GM19193 (cell line): ENCODE data around the gene TRANK1.

Source experiments
- POLR2A ChIP-seq: IDR thresholded peaks from 4 replicates; pipeline ENCODE4 v1.6.1; 2011; ENCODE audit not compliant: insufficient read depth, insufficient read length; ENCODE audit errors: extremely low read depth

The TRANK1 gene

DNA sequence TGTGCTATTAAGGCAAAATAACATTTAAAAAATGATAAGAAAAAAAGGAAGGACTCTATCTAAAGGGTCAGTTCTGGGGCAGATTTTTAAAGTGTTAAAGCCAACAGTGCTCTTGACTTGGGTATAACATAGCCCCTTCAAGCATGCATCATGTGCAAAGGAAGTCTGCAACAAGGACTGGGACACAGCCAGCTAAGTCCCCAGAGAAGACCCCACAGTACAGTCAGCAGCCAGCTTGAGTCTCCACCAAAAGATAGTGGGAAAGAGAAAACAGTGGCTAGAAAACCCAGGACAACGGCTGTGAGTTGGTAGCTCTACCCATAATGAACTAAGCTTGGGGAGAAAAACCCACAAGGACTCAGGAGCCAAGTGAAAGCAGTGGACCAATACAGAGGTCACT, 94.1 kb downstream of the TRANK1 start:
- no peak for TF ChIP-seq POLR2A

- no peak for TF ChIP-seq POLR2A
These were observed 98.4 kb downstream of the TRANK1 start for GRCh38 chr3:36846406-36846805.

DNA sequence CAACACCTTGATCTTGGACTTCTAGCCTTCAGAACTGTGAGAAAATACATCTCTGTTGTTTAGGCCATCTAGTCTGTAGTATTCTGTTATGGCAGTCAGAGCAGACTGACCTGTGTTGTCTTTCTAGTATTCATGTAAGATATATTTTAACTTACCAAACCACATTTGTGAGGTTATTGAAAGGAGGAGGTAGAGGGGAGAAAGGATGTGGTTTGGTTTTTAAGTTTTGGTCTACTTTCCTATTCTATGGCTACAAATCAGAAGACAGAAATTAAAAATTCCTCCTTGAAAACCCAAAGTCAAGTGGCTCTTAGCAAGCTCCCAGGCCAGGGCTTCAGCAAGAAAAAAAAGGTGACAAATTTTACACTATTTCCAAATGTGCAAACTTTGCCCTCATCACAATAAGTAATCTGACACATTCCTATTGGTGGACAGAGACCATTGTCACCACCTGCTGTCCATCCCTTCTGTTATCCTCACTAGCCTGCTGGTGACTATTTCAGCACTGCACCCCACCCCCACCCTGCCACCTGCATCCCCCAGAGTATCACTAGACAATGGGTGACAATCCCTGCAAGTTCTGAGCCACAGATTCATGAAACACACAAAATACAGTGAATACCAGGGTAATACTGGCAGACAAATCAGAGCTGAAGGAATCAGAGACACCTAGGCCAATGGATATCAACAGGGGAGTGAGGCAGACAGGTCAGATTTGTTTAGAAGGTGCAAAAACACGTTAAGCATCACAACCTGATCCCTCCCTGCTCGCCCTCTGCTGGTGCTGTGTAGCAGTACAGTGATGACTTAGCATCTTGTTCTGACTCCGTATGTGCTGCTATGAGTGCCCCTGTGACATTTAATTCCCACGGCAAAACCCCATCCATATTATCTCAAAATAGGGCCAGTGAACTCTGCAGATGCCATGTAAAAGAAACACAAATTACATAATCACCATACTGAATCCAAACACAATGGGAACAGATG, 101.5 kb downstream of the TRANK1 start:
- TF ChIP-seq POLR2A = no peak

- no peak for TF ChIP-seq POLR2A
These were observed 102.6 kb downstream of the TRANK1 start for GRCh38 chr3:36842275-36842674.

- TF ChIP-seq POLR2A = no peak
These were observed 104.4 kb downstream of the TRANK1 start for GRCh38 chr3:36840453-36840921.

GRCh38 chr3:36837089-36837488, 107.8 kb downstream of the TRANK1 start:
- TF ChIP-seq POLR2A = no peak

DNA sequence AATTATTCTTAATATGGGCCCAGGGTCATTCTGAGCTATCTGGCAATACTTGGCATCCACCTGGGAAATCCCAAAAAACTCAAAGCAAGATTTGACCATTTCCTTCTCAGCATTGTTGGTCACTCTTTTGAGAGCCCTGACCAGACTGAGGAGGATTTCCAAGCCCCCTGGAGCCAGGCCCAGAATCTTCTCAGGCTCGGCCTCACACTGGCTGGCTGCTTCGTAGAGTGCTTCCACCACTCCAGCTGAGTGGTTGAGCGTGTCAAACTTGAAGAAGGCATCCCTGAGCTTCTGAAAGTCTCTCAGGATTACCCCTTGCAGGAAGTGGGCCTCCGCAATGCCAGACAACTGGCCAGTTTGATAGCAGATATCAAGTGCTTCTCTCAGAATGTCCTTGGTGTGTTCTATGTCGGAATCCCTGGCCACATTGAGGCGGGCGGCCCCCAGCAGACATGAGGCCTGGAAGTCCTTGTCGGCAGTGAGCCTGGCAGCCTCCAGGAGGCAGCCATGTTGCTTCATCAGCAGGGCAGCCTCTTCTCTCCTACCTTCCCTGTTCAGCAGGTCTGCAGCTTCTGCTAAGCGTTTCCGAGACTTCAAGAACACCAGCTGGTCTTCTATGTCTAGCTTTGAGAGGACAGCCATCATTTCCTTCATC, 111.6 kb downstream of the TRANK1 start:
- TF ChIP-seq POLR2A = no peak

DNA sequence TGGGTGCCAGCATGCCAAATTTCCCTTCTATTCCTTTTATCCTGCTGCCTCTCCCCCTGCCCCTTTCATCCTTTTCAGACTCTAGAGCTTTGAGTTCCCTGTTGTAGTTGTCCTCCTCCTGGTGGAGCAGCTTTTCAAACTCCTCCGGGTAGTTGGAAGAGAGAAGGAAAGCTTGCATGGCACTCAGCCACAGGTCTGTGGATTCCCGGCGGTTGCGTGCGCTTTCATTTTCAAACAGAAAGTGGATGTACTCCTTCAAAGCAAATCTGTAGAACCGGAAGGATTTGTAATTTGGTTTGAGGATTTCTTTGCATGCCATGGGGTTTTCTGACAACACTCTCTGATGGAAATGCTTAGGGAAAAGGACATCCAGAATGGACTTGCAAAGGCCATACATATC, 112.4 kb downstream of the TRANK1 start:
- no peak for TF ChIP-seq POLR2A

DNA sequence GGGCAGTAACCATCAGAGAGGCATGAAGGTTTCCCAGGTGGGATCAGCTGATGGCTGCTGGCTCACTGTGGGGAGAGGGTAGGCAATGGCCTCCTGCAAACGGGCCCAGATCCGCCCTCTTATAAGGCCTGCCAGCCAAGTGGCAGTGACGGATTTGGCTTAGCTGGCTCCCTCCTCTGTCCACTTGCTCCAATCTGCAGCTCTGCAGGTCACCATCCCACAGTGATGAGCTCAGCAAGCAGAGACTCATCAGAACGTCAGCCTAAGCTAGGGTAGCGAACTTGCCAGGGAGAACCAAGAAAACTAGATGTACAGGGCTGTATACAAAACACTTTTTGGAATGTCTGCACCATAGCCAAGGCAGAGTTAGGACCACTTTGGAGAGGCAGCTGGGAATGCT, 117.7 kb downstream of the TRANK1 start:
- TF ChIP-seq POLR2A = no peak

- no peak for TF ChIP-seq POLR2A
These were observed 118.6 kb downstream of the TRANK1 start for GRCh38 chr3:36826240-36826639.

DNA sequence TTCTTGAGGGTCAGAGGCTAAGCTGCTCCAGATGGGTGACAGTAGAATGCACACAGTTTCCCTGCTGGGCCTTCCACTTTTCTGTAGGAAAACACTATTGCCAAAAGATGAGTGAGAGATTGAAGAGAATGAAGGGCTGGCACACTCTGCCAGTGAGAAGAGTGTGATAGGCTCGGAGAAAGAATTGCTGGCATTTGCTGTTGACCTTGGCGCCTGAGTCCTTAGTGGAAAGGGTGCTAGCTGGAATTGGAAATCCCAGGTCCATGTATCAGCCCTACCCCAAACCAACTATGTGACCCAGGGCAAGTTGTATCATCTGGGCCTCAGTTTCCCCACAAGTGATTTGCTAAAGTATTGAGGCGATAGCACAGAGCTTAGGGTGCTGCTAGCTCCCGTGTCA, 120.4 kb downstream of the TRANK1 start:
- TF ChIP-seq POLR2A = no peak

DNA sequence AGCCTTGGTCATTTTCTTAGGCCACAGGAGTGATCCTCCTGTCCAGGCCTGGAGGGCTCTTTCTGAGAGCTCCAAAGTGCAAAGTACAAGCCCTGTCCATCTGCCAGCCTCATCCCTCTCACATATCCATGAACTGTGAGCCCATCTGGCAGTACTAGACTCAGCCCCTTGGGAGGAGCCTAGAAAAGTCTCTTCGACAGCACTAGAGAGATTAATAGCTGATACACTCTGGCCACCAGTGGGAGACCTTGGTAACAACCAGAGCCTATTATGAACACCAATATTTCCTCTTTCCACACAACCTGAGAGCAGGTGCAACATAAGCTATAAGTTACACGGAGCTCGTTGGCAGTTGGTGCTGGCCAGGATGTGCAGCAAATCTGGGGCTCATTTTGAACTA, 121.0 kb downstream of the TRANK1 start:
- TF ChIP-seq POLR2A = no peak

DNA sequence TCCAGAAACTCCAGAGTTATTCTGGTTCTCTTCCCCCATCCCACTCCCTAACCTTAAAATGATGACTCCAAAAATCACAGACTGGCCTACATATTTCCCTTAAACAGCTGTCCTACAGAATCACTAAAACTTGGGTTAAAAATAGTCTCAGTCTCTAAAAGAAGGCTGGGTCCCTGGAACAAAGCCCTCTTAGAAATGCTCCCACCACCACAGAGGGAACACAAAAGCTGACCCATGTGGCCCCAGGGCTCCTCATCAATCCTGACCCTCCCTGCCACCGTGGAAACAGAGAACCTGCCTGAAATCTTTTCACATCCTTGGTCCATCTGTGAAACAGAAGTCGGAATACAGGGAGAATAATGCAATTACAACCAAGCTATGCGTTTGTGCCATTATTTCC, 124.8 kb downstream of the TRANK1 start:
- no peak for TF ChIP-seq POLR2A

DNA sequence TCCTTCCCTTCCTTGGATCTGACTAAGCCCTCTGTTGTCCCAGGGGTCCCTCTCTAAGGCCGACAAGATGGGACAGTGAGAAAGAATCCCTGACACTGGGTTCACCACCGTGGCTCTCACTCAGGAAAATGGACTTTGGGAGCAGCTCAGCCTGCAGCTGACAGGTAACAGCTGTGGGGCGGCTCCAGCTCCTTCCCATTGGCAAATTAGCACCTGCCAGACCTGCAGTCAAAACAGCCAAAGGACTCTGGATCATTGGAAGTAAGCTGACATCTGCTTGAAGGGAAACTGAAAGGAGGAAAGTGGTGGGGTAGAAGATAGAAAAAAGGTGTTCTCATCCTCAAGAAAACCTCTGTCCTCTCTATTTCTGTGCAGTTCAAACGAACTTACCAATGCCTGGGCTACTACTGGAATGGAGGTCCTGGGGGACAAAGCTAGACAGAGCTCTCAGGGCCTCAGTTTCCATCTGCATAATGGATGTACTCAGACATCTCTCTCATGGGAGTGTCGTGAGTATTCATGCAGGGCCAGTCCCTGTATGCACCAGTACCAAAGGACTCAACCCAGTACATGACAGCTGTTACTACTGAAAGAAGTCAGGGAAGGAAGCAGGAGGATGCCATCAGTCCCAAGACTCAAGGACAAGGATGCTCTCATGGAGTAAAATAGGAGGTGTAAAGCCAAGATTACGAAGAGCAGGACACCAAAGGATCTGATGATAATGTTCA, 126.9 kb downstream of the TRANK1 start:
- no peak for TF ChIP-seq POLR2A

DNA sequence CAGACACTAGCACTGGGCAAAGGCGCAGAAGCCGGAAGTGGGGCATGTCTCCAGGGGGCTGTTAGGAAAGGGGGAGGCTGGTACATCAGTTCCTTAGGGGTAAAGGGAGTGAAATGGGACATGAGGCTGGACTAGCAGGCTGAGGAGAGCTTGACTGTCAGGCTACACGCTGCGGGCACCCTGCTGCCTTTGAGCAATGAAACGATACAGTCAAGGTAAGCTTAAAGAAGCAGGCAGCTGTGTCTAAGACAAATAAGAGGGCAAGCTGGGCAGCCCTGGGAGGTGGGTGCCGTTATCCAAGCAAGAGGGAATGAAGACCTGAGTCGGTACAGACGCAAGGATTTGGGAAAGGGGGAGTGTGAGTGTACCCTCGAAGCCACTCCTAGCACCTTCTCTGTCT, 129.5 kb downstream of the TRANK1 start:
- TF ChIP-seq POLR2A = no peak
